ENCODE measurements around the gene SHROOM3.
A peak's percentile ranks its signal among the peaks of the same experiment; 100 is the strongest.

SHROOM3 gene

GRCh38 chr4:76698141-76698540 lies 263.1 kb downstream of the SHROOM3 start:
- no peak for TF ChIP-seq CREB5 (CRISPR knock-in tag; IDR thresholded peaks at IDR 0.05; ENCODE audit: low read depth)
- no peak for TF ChIP-seq CSRNP3 (CRISPR knock-in tag; IDR thresholded peaks at IDR 0.05)
- TF ChIP-seq PATZ1 (CRISPR knock-in tag; IDR thresholded peaks at IDR 0.05; ENCODE audit: borderline replicate concordance): no peak
- no peak for TF ChIP-seq TSHZ2 (CRISPR knock-in tag; IDR thresholded peaks at IDR 0.05)
- TF ChIP-seq SNAI2 (CRISPR knock-in tag; IDR thresholded peaks at IDR 0.05): no peak
- TF ChIP-seq PPARA (CRISPR knock-in tag; IDR thresholded peaks at IDR 0.05; ENCODE audit: borderline replicate concordance): no peak
- TF ChIP-seq ZC3H10 (CRISPR knock-in tag; IDR thresholded peaks at IDR 0.05): no peak
- no peak for TF ChIP-seq ZFP30 (CRISPR knock-in tag; IDR thresholded peaks at IDR 0.05)
- TF ChIP-seq ZNF565 (CRISPR knock-in tag; conservative IDR thresholded peaks at IDR 0.05; ENCODE audit: low read depth): no peak
- no peak for TF ChIP-seq ARNTL (CRISPR knock-in tag; IDR thresholded peaks at IDR 0.05; ENCODE audit: borderline replicate concordance, low read depth)
- TF ChIP-seq BACH2 (CRISPR knock-in tag; IDR thresholded peaks at IDR 0.05; ENCODE audit: borderline replicate concordance): no peak
- TF ChIP-seq ZNF8 (CRISPR knock-in tag; IDR thresholded peaks at IDR 0.05): no peak
- TF ChIP-seq OSR1 (CRISPR knock-in tag; IDR thresholded peaks at IDR 0.05): no peak
- no peak for TF ChIP-seq TCF4 (CRISPR knock-in tag; IDR thresholded peaks at IDR 0.05; ENCODE audit: borderline replicate concordance)
- TF ChIP-seq POU6F1 (CRISPR knock-in tag; IDR thresholded peaks at IDR 0.05; ENCODE audit: borderline replicate concordance, low read depth): no peak
- TF ChIP-seq GLIS3 (CRISPR knock-in tag; IDR thresholded peaks at IDR 0.05): no peak
- no peak for TF ChIP-seq TOX (CRISPR knock-in tag; IDR thresholded peaks at IDR 0.05; ENCODE audit: borderline replicate concordance)
- no peak for TF ChIP-seq CSDC2 (CRISPR knock-in tag; IDR thresholded peaks at IDR 0.05)
- no peak for ATAC-seq

- TF ChIP-seq GLIS3 (CRISPR knock-in tag; IDR thresholded peaks at IDR 0.05): no peak
- TF ChIP-seq ISL1 (CRISPR knock-in tag; IDR thresholded peaks at IDR 0.05): 0 out of 2 replicates have a peak, but pooled peaks have one; percentile 33
- peak; percentile 12 for ATAC-seq
These were observed 264.8 kb downstream of the SHROOM3 start for GRCh38 chr4:76699751-76700310.

- TF ChIP-seq ZNF8 (CRISPR knock-in tag; IDR thresholded peaks at IDR 0.05): no peak
- TF ChIP-seq OSR1 (CRISPR knock-in tag; IDR thresholded peaks at IDR 0.05): no peak
- TF ChIP-seq BACH2 (CRISPR knock-in tag; IDR thresholded peaks at IDR 0.05; ENCODE audit: borderline replicate concordance): no peak
- no peak for TF ChIP-seq ESRRG (CRISPR knock-in tag; IDR thresholded peaks at IDR 0.05)
- TF ChIP-seq ARNTL (CRISPR knock-in tag; IDR thresholded peaks at IDR 0.05; ENCODE audit: borderline replicate concordance, low read depth): no peak
- TF ChIP-seq TOX (CRISPR knock-in tag; IDR thresholded peaks at IDR 0.05; ENCODE audit: borderline replicate concordance): no peak
- TF ChIP-seq ZNF70 (CRISPR knock-in tag; IDR thresholded peaks at IDR 0.05): no peak
- TF ChIP-seq PATZ1 (CRISPR knock-in tag; IDR thresholded peaks at IDR 0.05; ENCODE audit: borderline replicate concordance): no peak
- peak; percentile 11 for ATAC-seq
These were observed 267.6 kb downstream of the SHROOM3 start for GRCh38 chr4:76702440-76703122.
